NCI-H524 (cell line): ENCODE data around the gene MYF6.
"Not testable (repeated sequence)": the region's sequence is repeated elsewhere in the genome, so short reads cannot be mapped to it uniquely, and the experiment has no call there.

Experiments
- DNase-seq, 2 experiments: peaks; one replicate each; lab custom pipeline; 2025; lab: John Stamatoyannopoulos, UW

The MYF6 gene

GRCh38 chr12:80707126-80707829 lies at the start of gene MYF6:
TSS of gene MYF6 (plus strand) at chr12:80707634. CDS start at chr12:80707720, 86 bp downstream.
- DNase-seq: no peak

GRCh38 chr12:80659512-80660063 lies 47.8 kb upstream of the MYF6 start:
- DNase-seq: peak in 1 of 2 experiments; percentile 17

DNA sequence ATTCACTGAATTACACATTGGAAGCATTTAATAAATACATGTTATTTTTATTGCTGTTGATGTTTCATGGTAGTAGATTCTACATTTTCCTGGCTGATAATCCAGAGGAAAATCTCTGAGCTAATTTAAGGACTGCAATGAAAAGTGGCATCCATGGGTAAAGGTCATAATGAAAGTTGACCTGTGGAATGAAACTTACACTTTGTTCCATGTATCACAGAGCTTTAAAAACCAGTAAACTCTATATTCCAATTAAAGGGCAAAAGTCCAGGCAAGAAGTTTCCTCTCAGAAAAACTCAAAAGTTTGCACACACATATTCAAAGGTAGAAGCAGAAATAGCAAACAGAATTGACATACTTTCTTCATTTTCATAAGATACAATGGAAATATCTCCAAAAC lies 44.8 kb upstream of the MYF6 start:
- no peak for DNase-seq

DNA sequence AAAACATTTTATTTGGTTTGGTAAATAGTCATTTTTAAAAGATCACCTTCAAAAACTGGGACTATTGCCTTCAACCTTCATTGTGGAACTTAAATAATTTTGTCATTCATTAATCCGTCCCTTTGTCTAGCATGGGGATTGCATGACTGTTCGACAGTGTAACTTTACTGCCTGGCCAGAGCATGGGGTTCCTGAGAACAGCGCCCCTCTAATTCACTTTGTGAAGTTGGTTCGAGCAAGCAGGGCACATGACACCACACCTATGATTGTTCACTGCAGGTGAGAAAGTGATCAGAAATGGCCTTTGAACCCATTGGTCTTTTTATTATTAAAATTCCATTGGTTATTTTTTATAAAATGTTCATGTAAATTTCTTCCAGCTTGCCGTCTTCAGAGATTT lies 37.2 kb upstream of the MYF6 start:
- no peak for DNase-seq

- DNase-seq: not testable (repeated sequence)
Measured at GRCh38 chr12:80676042-80676636, 31.3 kb upstream of the MYF6 start.

GRCh38 chr12:80676856-80677255 lies 30.6 kb upstream of the MYF6 start:
- DNase-seq: no peak

DNA sequence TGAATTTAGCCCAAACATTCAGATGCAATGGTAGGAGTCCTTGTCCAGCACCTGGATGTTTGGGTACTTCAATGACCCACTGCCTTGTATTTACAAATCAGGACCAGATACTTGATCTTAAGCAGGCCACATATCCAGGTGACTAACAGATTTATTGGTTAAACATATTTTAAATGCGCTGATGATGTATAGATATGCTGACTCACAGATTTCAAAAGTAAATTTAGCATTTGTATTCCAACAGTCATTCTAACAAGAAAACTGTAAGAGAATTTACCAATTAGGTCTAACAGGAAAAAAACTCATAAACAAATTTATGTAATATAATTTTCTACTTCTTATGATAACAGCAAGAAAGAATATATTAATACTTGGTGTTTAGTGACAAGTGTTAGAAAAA lies 29.4 kb upstream of the MYF6 start:
- DNase-seq: no peak

DNA sequence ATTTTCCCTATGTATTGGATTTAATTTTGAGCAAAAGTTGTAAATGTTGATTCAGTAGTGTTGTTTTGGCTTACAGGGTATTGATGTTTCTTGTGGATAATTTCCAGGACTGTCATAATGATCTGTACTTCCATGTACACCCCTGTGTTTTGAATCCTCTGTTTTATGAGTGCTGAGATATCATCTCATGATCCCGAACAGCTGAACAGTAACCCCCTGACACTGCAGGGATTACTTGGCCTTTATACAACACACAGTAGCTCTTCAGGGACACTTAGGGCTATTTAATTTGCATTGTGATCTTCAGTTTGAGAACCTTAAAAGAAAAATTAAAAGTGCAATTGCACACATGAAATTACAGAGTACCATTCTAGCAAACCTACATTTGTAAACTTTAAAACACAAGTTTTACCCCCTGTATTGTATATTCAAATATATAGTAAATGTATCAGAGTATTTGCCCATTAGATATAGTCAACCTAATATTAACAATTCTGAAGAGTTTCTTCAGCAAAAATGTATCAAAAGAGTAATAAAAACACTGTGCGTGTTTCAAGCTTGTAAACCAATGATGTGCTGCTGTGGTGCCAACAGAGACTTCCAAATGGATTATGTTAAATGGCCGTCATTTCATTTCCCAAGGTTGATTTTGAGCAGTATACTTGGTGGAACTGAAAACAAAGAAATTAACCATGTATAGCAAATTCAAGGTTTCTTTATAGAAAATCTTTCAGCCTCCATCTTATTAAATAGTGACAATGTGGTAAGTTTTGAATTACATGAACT lies 27.9 kb upstream of the MYF6 start:
- no peak for DNase-seq

DNA sequence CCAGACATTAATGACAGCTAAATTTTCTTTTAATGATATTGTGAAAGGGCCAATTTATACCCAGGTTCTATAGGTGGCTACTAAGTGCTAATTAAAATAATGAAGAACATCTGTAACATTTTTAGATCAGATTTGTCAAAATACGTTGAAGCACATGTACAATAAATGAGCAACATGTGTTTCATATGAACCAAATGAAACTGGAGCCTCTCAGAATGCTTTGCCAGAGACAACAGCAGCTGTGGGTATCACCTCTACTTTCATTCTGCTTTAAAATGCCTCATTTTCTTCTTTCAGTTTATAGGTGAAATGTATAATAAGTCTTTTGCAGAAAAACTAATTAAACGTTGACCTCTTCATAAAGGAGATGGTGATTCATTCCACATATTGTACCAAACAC lies 26.1 kb upstream of the MYF6 start:
- DNase-seq: peak in 1 of 2 experiments; percentile 11

DNA sequence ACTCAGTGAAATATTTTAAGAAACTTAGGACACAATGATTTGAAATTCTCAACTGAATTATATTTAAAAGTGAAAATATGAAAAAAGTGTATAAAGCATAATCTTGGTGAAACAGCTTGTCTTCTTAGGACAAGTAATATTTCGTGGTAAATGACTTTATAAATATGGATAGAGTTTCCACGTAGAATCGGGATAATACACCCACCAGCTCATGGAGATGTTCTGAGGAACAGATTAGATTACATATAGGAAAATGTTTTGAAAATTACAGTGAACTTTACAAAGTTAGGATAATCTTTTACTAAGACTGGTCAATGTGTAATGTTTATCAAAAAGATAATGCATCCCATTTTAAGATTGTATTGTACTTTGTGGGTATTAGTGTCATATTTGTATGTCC lies 25.6 kb upstream of the MYF6 start:
- DNase-seq: no peak

GRCh38 chr12:80684077-80684495 lies 23.3 kb upstream of the MYF6 start:
- DNase-seq: no peak

- no peak for DNase-seq
Measured at GRCh38 chr12:80690090-80690489, 17.3 kb upstream of the MYF6 start.

- no peak for DNase-seq
Measured at GRCh38 chr12:80690513-80690912, 16.9 kb upstream of the MYF6 start.

- peak; percentile 65 to 85 for DNase-seq
Measured at GRCh38 chr12:80692114-80692513, 15.3 kb upstream of the MYF6 start.

GRCh38 chr12:80697270-80697887 lies 10.1 kb upstream of the MYF6 start:
- DNase-seq: no peak

DNA sequence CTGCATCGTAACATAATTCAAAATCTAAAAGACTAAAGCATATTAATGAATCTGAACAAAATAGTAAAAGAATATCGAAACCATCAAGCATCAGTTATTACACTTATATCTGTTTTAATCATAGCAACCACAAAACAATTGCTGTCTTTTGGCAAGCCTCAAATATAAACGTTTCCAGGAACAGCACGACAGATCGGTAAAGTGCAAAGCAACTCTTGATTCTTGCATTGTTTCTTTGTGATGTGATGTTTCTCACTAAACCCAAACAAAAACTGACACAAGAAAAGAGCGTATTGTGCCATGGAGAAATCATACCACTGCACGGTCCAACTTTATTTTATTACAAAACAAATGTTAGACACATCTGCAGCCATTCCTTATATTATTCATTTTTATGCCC lies 9.2 kb upstream of the MYF6 start:
- no peak for DNase-seq

DNA sequence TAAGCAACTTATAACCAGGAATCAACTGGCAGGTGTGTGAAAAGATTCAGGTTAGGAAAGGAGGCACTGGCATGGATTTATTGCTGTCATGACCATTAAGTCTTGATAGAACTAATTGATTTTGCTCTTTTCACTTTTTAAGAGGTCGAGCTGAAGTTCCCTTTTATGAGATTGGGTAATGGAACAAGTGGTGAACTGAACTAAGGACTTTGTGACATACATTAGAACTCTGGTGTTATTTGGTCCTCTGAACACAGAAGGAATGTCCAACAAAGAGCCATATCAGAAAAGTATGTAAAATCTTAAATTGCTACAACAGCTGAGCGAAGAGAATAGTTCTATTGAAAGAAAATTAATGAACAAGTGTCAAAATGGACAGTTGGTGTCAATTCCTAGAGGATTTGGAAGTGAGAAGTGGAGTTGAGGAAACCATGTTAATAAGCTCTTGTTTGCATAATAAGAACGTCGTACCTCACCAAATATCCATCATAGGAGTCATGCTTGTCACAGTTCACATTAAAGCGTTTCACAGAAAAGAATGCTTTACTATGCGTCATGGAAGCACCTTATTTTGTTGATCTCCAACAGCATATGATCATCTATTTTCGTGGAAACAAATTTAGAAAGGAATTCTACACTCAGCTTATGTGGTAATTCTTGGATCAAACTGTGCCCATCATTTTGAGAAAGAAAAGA lies 8.4 kb upstream of the MYF6 start:
- no peak for DNase-seq

DNA sequence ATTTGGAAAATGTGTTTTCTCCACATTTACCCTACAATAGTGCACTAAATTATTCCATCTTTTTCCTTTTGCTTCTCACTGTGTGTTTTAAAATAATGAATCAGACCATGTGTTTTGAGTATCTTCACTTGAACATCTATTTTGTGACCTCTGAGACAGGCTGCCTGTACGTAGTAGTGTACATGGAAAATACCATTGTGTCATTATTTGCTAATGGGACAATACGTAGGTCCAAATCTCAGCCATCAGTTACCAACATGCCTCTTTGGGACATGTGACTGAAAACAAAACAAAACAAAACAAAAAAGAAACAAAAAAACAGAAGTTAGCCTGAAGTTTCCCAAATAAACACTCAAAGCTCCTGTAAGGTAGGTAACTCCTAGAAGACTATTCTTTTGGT lies 7.1 kb upstream of the MYF6 start:
- no peak for DNase-seq

DNA sequence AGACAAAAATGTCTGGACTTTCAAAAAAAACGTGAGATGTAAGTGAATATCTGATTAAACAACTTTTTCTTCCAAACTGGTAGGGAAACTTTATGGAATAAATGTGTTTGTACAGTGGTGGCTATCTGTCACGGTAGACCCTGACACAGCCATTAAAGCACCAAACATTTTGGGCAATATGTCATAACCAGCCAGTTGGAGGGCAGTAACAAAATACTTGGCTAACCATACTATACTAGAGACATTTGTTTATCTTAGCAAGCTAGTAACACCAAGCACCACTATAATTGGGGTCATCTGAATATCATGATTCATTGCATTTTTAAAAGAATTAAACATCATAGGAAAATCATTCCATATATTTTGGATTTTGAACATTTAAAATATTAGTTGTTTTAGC lies 6.0 kb upstream of the MYF6 start:
- no peak for DNase-seq

DNA sequence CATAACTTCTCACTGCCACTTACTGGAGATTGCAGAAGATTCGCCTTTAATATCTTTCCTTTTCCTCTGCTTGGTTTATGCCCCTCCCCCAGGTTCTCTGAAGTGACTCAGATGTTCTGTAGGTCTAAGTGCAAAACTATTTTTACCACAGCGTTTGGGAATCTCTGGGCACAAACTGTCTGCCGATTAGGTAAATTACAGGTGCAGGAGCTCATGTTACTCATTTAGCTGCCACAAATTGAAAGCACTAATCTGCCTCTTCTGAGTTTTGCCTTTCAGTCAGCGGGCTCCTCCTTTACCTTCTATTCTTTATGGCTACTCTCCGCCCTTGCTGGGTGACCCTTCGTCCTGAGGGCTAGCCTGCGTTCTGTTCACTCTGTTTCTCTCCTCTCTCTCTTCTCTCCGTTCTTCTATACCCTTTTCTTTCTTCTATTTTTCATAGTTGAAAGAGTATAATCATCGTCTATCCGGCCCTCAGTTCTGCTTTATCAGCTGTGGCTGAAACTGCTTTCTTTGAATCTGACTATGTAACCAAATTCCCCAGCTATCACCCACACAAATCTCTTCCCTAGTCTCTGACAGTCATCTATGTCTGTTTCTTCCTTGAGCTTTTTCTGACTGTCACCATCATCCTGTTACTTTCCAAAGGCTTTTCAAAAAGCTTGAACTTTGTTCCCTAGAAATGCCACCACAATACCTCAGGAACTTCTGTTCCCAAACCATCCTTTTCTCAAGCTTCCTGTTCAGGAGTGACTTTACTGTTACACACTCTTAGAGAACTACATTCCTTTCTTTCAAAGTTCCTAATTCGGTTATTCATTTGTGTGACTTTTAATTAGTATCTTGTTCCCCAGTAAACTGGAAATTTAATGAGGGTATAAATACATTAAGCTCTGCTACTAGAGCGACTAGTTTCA lies 4.3 kb upstream of the MYF6 start:
- no peak for DNase-seq

- no peak for DNase-seq
Measured at GRCh38 chr12:80704420-80704819, 3.0 kb upstream of the MYF6 start.
